ENCODE results near the gene EMP3. TPM values are rescaled to one million over a fixed set of nuclear protein-coding genes. Genes with fewer than 3 reads are reported as not detected.

The EMP3 gene
- total and polyA plus RNA-seq, 2 of the 13 experiments (the other 11 are each of a cell fraction or from before 2014, with no cell fraction given) = 2.2 to 7.8 TPM

DNA sequence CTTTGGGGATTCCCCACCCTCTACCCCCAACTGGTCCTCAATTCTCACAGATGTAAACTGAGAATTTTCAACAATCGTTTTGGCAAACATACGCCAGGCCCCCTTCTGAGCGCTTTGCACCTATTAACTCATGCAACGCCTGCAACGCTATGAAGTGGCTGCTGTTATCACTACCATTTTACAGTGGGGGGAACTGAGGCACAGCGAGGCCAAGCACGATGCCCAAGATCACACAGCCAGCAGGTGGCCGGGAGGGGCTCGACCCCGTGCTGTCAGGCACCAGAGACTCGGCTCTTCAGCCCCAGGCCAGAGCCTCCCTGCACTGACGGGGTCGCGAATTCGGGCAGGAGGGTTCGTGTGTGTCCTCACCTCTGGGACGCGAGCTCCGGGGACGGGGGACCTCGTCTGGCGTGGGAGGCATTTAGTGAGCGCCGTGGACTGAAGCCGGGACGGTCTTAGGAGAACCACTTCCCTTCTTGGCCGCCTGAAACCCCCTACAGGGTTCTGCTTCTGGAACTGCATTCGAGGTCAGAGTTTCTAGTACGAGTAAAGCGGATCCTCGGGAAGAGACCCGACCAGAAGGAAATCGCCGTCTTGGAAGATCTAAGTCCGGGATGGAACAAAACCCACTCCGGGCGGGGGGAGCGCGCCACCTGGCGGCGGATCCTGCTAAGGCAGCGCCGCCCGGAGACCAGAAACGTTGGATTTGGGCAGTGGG, 34.4 kb upstream of the EMP3 start (continued):
- no peak for TF ChIP-seq NFYC (CRISPR knock-in tag; IDR thresholded peaks at IDR 0.05)
- TF ChIP-seq KLF16 (CRISPR knock-in tag; IDR thresholded peaks at IDR 0.05) = peak in 1 of 2 experiments; percentile 44; a peak in 1 of 4 replicates
- no peak for TF ChIP-seq TCF7L2 (IDR thresholded peaks at IDR 0.05; ENCODE audit: low read depth, low read length)
- TF ChIP-seq, protein P1, sequence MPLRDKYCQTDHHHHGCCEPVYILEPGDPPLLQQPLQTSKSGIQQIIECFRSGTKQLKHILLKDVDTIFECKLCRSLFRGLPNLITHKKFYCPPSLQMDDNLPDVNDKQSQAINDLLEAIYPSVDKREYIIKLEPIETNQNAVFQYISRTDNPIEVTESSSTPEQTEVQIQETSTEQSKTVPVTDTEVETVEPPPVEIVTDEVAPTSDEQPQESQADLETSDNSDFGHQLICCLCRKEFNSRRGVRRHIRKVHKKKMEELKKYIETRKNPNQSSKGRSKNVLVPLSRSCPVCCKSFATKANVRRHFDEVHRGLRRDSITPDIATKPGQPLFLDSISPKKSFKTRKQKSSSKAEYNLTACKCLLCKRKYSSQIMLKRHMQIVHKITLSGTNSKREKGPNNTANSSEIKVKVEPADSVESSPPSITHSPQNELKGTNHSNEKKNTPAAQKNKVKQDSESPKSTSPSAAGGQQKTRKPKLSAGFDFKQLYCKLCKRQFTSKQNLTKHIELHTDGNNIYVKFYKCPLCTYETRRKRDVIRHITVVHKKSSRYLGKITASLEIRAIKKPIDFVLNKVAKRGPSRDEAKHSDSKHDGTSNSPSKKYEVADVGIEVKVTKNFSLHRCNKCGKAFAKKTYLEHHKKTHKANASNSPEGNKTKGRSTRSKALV (CRISPR knock-in tag; IDR thresholded peaks at IDR 0.05) = peak; percentile 46; the same call in 1 of the 2 replicates
- no peak for TF ChIP-seq CREM (IDR thresholded peaks at IDR 0.05)
- no peak for TF ChIP-seq CREM (CRISPR knock-in tag; IDR thresholded peaks at IDR 0.05)
- no peak for TF ChIP-seq ZNF563 (CRISPR knock-in tag; IDR thresholded peaks at IDR 0.05)
- TF ChIP-seq SRY (CRISPR knock-in tag; IDR thresholded peaks at IDR 0.05) = peak; percentile 35; the same call in 1 of the 2 replicates
- TF ChIP-seq, protein P2, sequence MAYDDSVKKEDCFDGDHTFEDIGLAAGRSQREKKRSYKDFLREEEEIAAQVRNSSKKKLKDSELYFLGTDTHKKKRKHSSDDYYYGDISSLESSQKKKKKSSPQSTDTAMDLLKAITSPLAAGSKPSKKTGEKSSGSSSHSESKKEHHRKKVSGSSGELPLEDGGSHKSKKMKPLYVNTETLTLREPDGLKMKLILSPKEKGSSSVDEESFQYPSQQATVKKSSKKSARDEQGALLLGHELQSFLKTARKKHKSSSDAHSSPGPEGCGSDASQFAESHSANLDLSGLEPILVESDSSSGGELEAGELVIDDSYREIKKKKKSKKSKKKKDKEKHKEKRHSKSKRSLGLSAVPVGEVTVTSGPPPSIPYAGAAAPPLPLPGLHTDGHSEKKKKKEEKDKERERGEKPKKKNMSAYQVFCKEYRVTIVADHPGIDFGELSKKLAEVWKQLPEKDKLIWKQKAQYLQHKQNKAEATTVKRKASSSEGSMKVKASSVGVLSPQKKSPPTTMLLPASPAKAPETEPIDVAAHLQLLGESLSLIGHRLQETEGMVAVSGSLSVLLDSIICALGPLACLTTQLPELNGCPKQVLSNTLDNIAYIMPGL (CRISPR knock-in tag; IDR thresholded peaks at IDR 0.05; ENCODE audit: borderline replicate concordance in 1 of 2, low read depth in 1 of 2) = peak; percentile 67 to 83
- no peak for TF ChIP-seq ELF1 (CRISPR knock-in tag; IDR thresholded peaks at IDR 0.05)
- TF ChIP-seq THAP11 (CRISPR knock-in tag; IDR thresholded peaks at IDR 0.05) = no peak
- TF ChIP-seq AGO1 (IDR thresholded peaks at IDR 0.05; ENCODE audit: low read depth, low read length, poor library complexity, severe bottlenecking) = peak; percentile 93
- TF ChIP-seq MXD4 (CRISPR knock-in tag; IDR thresholded peaks at IDR 0.05) = no peak
- TF ChIP-seq CHCHD3 (CRISPR knock-in tag; IDR thresholded peaks at IDR 0.05) = no peak
- no peak for TF ChIP-seq RELA (CRISPR knock-in tag; IDR thresholded peaks at IDR 0.05)
- TF ChIP-seq, protein P3, sequence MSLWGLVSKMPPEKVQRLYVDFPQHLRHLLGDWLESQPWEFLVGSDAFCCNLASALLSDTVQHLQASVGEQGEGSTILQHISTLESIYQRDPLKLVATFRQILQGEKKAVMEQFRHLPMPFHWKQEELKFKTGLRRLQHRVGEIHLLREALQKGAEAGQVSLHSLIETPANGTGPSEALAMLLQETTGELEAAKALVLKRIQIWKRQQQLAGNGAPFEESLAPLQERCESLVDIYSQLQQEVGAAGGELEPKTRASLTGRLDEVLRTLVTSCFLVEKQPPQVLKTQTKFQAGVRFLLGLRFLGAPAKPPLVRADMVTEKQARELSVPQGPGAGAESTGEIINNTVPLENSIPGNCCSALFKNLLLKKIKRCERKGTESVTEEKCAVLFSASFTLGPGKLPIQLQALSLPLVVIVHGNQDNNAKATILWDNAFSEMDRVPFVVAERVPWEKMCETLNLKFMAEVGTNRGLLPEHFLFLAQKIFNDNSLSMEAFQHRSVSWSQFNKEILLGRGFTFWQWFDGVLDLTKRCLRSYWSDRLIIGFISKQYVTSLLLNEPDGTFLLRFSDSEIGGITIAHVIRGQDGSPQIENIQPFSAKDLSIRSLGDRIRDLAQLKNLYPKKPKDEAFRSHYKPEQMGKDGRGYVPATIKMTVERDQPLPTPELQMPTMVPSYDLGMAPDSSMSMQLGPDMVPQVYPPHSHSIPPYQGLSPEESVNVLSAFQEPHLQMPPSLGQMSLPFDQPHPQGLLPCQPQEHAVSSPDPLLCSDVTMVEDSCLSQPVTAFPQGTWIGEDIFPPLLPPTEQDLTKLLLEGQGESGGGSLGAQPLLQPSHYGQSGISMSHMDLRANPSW (CRISPR knock-in tag; IDR thresholded peaks at IDR 0.05; ENCODE audit: borderline replicate concordance) = no peak
- 0 out of 2 replicates have a peak, but pooled peaks have one; percentile 4 for TF ChIP-seq HDAC2 (CRISPR knock-in tag; IDR thresholded peaks at IDR 0.05)
- 0 out of 2 replicates have a peak, but pooled peaks have one; percentile 31 for TF ChIP-seq KLF12 (CRISPR knock-in tag; IDR thresholded peaks at IDR 0.05; ENCODE audit: borderline replicate concordance)
- TF ChIP-seq, protein P4, sequence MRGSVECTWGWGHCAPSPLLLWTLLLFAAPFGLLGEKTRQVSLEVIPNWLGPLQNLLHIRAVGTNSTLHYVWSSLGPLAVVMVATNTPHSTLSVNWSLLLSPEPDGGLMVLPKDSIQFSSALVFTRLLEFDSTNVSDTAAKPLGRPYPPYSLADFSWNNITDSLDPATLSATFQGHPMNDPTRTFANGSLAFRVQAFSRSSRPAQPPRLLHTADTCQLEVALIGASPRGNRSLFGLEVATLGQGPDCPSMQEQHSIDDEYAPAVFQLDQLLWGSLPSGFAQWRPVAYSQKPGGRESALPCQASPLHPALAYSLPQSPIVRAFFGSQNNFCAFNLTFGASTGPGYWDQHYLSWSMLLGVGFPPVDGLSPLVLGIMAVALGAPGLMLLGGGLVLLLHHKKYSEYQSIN (CRISPR knock-in tag; IDR thresholded peaks at IDR 0.05; ENCODE audit: borderline replicate concordance) = no peak
- peak; percentile 58; the same call in 1 of the 2 replicates for TF ChIP-seq ZNF614 (CRISPR knock-in tag; IDR thresholded peaks at IDR 0.05; ENCODE audit: borderline replicate concordance)
